Urothelium cell line (cell line): ENCODE results near the gene WDFY4.

Experiments
- DNase-seq: peaks from one replicate; pipeline ENCODE4 v3.0.0; 2011; ENCODE audit warnings: low spot score, mixed read lengths
- FAIRE-seq: peaks from 2 replicates; lab custom pipeline; 2011; peaks lifted over from hg19 to GRCh38; lab: Jason Lieb, UNC

The WDFY4 gene

DNA sequence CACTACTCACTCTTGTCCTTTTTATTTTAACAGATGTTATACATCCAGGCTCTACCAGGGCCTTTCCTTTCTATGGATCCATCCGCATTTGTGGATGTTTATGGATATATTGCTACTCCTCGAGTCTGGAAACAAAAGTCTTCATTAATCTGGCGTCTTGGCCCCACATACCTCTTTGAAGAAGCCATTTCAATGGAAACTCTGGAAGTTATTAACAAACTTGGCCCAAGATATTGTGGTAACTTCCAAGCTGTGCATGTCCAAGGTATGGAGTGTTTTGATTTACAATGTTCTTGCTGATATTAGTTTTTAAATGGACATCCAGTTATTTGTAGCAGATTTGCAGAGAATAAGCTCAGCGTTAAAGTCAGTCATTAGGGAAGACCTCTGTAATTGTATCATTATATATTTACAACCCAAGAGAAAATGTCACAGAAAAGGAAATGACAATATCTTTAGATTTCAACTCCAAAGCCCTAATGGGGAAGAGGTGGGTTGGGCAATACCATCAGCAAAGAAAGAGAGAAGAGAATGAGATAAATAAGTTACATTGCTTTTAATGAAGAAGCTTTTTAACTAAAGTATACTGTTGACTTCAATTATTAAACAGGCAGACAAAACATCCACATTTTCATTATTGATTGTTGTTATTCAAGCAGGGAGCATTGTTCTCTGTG, 102.1 kb downstream of the WDFY4 start:
- no peak for FAIRE-seq
- DNase-seq: no peak

DNA sequence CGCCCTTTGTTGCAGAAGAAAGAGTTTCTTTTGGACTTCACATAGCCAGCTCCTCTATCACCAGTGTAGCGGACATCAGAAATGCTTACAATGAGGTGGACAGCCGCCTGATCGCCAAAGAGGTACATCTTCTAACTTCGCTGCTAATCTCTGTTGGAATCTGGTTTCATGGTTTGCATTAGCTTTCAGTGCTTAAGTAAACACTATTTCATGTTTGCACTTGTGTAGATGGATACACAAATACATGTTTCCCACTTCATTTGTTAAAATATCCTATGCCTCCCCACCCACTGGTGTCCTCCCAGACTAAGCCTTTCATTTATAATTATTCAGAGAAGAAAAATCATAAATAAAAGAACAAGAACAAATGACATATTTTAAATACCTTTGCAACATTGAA, 103.9 kb downstream of the WDFY4 start:
- no peak for DNase-seq
- FAIRE-seq: no peak

DNA sequence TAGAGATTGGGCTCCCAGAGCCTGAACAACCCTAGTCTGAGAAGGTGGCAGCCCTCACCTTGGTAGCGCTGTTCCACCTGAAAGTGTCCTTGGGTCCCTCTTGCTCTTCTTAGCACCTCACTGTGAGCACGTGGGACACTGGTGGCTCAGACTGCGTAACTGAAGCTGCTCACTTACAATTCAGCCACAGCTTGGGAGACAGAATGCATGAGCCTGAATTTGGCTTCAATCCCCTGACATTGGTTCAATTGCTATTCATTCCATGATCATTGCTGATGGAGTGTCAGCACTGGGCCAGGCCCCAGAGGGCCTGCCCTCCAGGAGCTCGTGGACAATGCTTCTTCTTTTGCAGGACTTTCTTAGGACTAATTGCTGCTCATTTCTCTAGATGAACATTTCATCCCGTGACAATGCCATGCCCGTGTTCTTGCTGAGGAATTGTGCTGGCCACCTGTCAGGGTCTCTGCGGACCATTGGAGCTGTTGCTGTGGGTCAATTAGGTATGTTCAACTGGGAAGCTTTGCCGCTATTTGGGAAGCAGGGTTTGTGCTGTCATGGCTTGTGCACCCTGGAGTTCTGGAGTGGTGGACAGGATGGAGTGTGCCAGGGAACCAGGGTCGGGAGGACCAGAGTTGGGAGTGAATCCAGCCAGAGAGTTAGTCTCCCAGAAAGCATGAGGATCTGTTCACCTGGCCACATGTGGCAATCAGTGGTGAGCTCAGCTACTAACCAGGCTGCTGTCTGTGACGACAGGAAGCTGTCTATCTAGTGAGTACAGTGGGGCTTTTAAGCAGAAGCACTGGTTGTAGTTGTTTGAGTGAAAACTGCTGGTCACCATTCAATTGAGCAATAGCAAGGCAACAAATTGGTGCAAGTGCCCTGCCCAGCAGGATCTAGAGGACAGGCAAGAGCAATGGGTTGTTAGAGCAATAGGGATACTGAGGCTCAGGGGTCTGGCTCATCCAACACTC, 105.1 kb downstream of the WDFY4 start:
- no peak for FAIRE-seq
- DNase-seq: no peak

DNA sequence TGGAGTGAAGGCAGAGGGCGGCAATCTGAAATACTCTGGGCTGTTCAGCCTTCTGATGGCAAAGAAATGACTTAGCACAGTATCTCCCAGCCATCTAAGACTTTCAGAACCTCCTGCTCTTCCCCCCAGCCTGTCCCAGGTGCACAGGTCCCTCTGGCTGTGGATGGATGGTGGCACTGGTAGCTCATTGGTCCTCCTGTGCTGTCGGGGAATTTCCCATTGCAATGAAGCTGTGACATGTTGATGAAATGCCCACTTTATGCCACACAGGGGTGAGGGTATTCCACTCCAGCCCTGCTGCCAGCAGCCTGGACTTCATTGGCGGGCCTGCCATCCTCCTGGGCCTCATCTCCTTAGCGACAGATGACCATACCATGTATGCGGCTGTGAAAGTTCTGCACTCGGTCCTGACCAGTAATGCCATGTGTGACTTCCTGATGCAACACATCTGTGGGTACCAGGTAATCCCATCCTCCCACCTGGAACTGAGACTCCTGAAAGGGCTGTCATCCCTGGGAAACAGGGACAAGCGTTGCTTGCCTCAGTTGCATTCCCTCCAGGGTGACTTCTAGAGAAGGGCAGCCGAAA, 105.9 kb downstream of the WDFY4 start:
- FAIRE-seq (no peak), DNase-seq (no peak)

DNA sequence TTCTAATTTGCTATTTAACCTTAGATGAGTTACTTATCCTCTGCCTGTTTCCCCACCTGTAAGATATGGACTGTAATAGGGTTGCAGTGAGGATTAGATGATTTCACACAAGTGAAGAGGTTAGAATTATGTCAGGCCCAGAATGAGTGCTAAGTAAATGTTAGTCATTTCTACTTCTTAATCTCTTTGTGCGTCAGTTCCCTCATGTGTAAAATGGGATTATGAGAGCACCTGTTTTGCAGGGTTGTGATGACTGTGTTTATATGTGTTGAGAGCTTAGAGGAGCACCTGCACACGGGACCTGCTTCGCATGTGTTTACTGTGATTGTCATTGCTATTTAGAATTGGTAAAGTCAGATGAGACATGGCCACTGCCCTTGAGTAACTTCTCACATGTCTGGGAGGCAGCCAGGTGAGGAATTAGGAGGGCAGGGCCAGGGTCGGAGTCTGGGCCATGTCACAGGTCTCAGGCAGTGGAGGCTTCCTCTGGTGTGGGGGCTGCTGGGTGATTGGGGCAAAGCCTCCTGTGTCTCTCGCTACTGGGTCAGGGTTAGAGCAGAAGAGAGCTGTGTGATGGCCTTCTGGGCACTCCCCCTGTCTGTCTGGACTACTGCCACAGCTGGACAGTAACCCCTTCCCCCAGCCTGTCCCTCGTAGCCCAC, 106.7 kb downstream of the WDFY4 start:
- no peak for DNase-seq
- no peak for FAIRE-seq

DNA sequence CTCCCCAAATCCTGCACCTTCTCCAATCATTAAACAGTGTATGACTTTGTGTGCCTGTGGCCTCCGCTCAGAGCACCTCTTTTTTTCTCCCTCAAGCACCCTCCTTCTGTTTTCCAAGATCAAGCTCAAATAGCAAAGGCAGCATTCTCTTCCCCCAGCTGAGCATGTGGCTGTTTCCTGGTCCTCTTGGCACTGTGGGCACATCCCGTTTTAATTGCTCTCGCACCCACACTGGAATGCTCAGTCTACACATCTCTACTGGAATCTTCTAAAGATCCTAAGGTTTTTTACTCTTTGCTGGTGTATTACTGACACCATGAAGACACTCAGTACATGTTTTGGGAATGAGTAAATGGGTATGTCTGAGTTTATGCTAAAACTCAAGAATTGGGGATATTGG, 107.4 kb downstream of the WDFY4 start:
- FAIRE-seq (no peak), DNase-seq (no peak)

DNA sequence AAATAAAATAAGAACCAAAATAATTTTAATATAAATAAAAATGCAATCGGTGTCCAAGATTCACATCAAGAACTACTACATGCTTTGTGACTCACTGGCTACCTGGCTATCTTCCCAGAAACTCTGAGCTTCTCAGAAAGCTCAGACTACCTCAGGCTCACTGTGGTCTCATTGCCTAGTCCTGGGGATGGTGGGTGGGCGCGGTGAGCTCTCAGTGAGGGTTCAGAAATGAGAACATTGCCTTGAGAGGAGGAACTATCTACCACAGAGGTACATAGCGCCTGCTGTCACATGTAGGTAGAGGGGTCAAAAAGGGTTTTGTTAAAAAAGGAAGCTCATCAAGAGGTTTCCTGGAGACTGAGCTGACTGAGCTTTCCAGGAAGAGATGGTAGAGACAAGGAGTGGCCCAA, 108.0 kb downstream of the WDFY4 start:
- DNase-seq (peak; percentile 67), FAIRE-seq (no peak)

DNA sequence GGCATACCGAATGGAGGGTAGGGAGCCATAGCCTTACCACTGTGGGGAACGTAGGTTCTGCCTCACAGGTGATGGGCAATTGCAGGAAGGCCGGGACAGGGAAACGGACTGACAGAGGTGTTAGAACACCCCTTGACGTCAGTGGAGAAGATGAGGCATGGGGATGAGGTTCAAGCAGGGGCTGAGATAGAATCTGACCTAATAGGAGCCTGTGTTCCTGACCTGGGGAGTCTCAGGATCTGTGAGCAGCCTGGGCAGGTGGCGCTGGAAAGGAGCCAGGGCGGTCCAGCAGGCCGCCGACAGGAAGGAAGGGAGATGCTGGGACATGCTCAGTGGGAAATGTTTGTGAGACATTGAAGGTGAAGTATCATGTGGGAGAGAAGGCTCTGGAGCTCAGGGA, 109.4 kb downstream of the WDFY4 start:
- FAIRE-seq (no peak), DNase-seq (no peak)

DNA sequence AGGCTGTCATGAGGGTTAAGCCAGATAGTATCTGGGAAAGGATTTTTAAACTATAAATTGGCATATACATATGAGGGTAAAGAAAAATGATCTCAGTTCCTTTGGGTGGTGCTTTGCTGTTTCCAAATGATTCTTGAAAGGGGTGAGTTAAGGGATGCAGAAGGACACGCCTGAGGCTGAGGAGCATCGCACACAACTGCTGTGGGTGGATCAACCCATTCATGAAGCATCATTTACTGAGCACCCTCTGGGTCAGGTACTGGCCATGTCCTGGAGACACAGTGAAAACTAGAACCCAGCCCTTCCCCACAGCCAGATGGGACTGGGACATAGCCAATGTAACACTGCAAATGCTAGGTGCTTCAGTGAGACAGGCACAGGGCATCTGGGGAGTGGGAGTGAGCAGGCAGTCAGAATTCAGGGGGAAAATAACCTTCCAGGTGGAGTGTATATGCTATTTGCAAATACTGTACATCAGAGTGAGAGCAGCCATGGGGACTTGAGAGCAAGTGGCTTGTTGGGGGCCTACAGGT, 112.1 kb downstream of the WDFY4 start:
- no peak for DNase-seq
- peak; percentile 17 for FAIRE-seq

DNA sequence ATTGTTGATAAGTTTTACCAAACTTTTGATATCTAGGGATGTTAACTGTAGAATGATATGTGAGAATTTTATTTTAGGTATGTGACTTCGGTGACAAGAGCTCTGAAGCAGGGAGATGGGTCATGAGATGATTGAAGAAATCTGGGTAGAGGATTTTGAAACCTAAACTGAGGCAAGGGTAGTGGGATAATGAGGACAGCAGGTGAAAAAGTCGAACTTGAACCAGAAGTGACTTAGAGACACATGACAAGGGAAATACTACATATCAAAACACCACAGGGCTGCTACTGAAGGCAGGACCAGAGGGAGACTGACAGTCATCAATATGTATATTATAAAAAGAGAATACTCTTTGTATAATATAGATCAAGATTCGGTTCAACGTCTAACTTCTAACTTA, 113.2 kb downstream of the WDFY4 start:
- no peak for DNase-seq
- FAIRE-seq: no peak

DNA sequence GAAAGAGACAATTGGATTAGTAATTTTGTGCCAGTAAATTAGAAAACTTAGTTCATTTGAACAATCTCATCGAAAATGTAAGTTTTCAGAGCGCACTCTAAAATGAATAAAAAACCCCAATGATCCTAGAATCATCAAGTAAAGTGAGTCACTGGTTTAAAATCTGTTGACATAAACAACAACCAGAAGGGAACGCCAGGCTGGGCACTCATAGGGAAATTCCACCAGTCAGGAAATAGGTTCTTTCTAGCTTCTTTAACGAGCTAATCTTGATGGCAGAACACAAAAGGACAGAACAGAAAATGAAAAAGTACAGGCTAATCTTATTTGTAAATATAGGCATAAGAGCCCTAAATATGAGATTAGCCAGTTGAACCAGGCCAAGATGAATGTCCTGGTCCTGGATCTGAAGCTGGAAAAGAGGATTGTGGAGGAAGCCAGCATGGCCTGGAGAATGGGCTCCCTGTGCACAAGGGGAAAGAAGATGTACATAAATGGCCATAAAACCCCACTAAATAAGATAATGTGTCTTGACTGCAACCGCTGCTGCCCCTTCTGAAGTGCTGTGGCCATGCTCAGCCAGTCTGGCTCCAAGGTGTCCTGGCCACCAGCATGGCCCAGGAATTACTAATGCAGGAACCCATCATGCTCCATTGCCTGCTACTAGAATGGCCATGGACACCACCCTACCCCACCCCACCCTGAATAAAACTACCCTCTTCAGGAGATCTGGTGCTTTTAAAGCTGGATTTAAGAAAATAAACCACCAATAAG, 114.0 kb downstream of the WDFY4 start:
- no peak for DNase-seq
- FAIRE-seq: no peak

DNA sequence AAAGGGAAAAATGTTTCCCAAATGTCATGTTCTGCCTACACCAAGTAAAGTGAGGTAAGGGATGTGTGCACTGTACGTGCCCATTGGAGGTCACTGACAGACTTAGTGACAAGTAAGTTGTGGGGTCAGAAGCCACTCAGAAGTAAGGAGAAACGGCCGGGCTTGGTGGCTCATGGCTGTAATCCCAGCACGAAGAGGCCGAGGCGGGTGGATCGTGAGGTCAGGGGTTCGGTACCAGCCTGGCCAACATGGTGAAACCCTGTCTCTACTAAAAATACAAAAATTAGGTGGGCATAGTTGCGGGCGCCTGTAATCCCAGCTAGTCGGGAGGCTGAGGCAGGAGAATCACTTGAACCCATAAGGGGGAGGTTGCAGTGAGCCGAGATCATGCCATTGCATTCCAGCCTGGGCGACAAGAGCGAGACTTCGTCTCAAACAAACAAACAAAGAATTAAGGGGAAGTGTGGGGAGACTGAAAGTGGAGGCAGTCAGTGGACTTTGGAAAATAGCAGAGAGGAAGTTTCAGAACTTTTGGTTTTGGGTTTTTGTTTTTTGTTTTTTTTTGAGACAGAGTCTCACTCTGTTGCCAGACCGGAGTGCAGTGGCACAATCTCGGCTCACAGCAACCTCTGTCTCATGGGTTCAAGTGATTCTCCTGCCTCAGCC, 114.8 kb downstream of the WDFY4 start:
- no peak for DNase-seq
- FAIRE-seq: no peak

DNA sequence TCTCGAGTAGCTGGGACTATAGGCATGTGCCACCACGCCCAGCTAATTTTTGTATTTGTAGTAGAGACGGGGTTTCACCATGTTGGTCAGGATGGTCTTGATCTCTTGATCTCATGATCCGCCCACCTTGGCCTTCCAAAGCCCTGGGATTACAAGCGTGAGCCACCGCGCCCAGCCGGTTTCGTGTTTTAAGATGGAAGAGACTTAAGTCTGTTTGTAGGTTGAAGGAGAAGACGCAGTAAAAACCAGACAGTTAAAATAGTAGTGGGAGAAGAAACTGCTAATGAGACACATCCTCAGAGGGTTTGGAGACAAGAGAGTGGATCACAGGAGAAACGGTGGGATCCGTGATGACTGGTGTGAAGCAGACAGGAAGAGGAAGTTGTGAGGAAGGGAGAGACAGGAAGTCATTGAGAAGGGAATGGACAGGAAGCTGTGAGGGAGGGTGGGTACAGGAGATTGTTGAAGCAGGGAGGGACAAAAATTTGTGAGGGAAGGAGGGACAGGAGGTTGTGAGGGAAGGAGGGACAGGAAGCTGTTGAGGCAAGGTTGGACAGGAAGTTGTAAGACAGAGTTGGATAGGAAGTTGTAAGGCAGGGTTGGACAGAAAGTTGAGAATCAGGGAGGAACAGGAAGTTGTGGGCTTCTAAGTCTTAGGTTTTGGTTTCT, 115.5 kb downstream of the WDFY4 start:
- DNase-seq (no peak), FAIRE-seq (no peak)

DNA sequence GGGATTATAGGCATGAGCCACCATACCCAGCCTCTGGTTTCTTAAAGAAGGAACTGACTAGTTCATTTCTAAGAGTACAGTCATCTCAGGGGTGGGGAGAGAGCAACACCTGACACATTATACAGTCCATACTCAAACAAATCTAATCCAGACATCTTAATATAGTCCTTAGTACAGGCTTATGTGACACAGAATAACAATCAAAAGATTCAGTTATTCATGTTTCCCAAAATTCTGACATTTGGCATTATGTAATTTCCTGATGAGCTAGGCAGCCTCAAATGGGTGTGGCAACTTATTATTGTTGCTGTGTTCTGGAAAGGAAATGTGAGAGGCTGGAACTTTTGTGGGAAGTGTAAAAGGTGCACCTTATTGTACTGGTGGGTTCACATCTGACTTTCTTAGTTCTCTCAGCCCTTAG, 116.3 kb downstream of the WDFY4 start:
- FAIRE-seq (no peak), DNase-seq (no peak)

DNA sequence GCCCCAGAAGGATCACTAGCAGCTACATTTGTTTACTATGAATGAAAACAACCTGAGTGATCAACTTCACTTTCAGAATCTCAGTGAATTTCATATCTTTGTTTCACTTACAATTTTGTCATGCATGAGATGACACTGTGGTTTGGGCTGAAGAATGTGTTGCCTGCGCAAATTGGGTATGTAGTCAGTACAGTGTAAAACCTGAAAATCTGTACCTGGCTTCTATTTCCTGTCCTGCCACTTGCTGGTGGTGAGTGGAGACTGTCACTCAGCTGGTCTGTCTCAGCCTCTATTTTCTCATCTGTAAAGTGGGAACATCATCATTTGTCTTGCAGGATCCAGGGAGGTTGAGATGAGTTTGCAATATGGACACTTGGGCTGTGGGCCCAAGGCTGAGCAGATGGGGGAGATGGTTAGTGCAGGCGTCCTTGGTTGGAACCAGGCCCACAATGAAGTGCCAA, 118.0 kb downstream of the WDFY4 start:
- DNase-seq: no peak
- FAIRE-seq: peak; percentile 53

DNA sequence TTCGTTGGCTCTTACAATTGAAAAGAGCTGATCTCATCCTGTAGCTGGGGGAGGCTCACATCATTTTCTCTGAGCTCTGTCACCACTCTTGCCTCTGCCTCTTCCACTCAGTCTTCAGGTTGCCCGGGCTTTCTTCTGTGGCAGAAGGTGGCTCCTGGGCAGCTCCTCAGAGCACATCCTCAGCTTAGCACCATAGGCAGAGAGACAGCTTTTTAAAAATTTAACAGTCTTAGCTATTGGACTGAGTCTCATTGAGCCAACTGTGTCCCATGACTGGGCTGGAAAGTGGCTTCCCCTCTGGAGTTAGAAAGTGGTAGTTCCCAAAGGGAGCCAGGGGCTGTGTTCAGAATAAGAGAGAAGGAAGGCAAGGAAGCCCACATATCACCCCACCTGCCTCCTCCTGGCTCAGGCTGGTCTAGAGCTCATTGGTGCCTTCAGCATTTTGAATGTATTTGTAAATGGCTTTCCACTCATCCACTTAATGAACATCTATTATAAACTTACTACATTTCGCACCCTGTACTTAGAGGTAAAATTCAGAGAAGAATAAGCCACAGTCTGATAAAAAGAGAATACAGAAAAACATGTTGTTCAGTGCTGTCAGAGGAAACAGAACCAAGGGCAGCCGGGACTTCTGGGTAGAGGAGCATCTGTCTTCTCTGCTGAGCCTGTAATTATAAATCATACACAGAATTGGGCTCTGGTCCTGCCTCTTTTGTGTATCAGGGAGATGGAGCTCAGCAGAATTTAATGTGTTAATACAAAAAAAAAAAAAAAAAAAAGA, 119.3 kb downstream of the WDFY4 start:
- DNase-seq: no peak
- FAIRE-seq: no peak

DNA sequence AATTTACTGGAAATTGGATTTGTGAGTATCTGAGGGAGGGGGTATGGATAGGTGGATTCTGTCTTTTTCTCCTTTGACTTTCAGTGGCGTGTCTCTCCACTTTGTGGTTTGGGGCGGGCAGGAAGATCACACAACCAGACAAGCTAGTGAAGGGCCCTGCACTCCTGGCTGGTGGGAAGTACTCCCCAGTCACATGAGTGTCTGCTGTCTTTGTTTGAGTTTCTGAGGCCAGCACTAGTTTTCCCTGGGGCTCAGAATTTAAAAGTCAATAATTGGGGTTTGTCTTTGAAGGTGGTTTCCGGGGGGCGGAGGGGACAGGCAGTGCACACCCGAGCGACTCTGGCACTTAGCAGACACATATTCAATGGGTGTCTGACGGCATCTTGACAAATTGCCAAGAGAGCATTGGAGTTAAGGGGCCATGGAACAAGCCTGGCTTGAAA, 120.1 kb downstream of the WDFY4 start:
- no peak for FAIRE-seq
- no peak for DNase-seq

DNA sequence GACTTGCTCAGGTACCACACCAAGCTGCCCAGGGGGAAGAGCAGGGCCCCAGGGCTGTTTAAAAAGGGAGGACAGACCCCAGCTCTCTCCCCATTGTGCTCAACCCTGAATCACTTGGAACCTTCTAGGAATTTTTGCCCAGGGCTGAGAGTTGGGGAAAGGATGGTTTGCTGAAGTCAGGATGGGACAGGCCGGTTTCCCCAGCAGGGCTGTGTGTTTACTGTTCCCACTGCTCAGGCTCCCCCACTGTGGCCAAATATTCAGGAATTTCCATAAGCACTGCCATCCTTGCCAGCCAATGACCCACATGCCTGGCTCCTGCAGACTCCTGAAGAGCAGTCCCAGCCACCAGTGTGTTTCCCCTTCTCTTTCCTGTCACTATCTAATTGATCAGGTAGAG, 120.7 kb downstream of the WDFY4 start:
- no peak for DNase-seq
- FAIRE-seq: no peak
